ENCODE data around the gene DUSP3.

DNA sequence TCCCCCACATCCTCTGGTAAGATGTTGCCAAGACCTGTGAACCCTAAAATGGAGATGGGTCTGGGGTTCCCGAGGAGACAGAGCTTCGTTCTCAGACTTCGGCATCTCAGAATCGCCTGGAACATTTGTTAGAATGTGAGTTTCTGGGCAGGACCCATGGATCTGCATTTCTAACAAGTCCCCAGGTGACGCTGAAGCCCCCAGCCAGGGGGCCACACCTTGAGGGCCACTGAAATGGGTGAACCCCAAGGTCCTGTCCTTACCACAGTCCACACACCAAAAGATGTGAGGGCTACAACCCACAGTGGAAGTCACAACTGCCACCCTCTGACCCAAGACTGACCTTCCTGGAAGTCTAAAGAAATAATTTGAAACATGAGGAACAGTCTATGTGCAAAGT is 40.2 kb upstream of the DUSP3 start:
- TF ChIP-seq, protein P1, sequence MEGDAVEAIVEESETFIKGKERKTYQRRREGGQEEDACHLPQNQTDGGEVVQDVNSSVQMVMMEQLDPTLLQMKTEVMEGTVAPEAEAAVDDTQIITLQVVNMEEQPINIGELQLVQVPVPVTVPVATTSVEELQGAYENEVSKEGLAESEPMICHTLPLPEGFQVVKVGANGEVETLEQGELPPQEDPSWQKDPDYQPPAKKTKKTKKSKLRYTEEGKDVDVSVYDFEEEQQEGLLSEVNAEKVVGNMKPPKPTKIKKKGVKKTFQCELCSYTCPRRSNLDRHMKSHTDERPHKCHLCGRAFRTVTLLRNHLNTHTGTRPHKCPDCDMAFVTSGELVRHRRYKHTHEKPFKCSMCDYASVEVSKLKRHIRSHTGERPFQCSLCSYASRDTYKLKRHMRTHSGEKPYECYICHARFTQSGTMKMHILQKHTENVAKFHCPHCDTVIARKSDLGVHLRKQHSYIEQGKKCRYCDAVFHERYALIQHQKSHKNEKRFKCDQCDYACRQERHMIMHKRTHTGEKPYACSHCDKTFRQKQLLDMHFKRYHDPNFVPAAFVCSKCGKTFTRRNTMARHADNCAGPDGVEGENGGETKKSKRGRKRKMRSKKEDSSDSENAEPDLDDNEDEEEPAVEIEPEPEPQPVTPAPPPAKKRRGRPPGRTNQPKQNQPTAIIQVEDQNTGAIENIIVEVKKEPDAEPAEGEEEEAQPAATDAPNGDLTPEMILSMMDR (IDR thresholded peaks at IDR 0.05) = no peak
- TF ChIP-seq POLR2AphosphoS5 (IDR thresholded peaks at IDR 0.05) = no peak
